Gastroesophageal sphincter (tissue), 3 donors: ENCODE data around the gene PRKG1.

Experiments used
- CTCF ChIP-seq, 4 experiments: fragments of 200-600 bp in 2 of 4; fragments of 450-650 bp in 2 of 4; sonication (generic) in 1 of 4; IDR thresholded peaks; one replicate each; pipeline ENCODE4 v1.5.1; 2017 to 2019; ENCODE audit warnings: antibody characterized with exemption in 4 of 4, mild to moderate bottlenecking in 2 of 4, moderate library complexity in 2 of 4
- EP300 ChIP-seq: sonication (generic); formaldehyde crosslinking; IDR thresholded peaks from one replicate; pipeline ENCODE4 v1.6.1; 2017; ENCODE audit warnings: antibody characterized with exemption, mild to moderate bottlenecking
- POLR2A ChIP-seq, 2 donors: fragments of 450-650 bp; IDR thresholded peaks; one replicate each; pipeline ENCODE4 v1.6.1; 2017; ENCODE audit warnings: antibody characterized with exemption in 2 of 2, mild to moderate bottlenecking in 2 of 2, moderate library complexity in 1 of 2
- POLR2AphosphoS5 ChIP-seq: sonication (generic); formaldehyde crosslinking; IDR thresholded peaks from one replicate; pipeline ENCODE4 v1.6.1; 2017; ENCODE audit warnings: antibody characterized with exemption

GRCh38 chr10:51266496-51266895, 192.2 kb downstream of the PRKG1 start:
- TF ChIP-seq CTCF (IDR thresholded peaks at IDR 0.05) (no peak), EP300 (no peak), POLR2A (IDR thresholded peaks at IDR 0.05) (no peak), POLR2AphosphoS5 (no peak)
